ENCODE data around the gene SLC39A8.

DNA sequence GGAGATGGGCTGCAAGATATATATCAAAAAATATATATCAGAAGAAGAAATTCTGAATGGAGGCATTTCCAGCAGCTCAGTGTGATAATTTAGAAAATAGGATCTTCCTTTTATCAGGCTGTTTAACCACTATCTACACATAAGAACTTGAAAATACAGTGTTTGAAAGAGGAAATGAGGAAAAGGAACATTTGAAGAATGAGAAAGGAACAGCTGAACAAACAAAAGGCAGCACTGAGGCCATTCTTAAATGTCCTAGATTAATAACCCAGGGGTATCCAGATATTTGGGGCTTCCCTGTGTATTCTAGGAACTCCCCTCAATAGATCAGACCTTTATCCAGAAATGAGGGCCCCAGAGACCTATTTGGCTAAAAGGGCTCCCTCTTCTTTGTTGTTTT, 4.1 kb downstream of the SLC39A8 start:
- TF ChIP-seq, protein P1, sequence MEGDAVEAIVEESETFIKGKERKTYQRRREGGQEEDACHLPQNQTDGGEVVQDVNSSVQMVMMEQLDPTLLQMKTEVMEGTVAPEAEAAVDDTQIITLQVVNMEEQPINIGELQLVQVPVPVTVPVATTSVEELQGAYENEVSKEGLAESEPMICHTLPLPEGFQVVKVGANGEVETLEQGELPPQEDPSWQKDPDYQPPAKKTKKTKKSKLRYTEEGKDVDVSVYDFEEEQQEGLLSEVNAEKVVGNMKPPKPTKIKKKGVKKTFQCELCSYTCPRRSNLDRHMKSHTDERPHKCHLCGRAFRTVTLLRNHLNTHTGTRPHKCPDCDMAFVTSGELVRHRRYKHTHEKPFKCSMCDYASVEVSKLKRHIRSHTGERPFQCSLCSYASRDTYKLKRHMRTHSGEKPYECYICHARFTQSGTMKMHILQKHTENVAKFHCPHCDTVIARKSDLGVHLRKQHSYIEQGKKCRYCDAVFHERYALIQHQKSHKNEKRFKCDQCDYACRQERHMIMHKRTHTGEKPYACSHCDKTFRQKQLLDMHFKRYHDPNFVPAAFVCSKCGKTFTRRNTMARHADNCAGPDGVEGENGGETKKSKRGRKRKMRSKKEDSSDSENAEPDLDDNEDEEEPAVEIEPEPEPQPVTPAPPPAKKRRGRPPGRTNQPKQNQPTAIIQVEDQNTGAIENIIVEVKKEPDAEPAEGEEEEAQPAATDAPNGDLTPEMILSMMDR (tag by site-specific recombination; IDR thresholded peaks at IDR 0.05) = no peak
- TF ChIP-seq ZNF394 (tag by site-specific recombination; IDR thresholded peaks at IDR 0.05; ENCODE audit: borderline replicate concordance) (no peak), TRIM28 (IDR thresholded peaks at IDR 0.05; ENCODE audit: borderline replicate concordance, low read length) (no peak), HOXA7 (CRISPR knock-in tag; IDR thresholded peaks at IDR 0.05; ENCODE audit: borderline replicate concordance) (no peak), ZNF658 (tag by site-specific recombination; IDR thresholded peaks at IDR 0.05) (no peak), ZNF239 (tag by site-specific recombination; IDR thresholded peaks at IDR 0.05) (no peak), KLF1 (tag by site-specific recombination; IDR thresholded peaks at IDR 0.05) (no peak)
- TF ChIP-seq, protein P2, sequence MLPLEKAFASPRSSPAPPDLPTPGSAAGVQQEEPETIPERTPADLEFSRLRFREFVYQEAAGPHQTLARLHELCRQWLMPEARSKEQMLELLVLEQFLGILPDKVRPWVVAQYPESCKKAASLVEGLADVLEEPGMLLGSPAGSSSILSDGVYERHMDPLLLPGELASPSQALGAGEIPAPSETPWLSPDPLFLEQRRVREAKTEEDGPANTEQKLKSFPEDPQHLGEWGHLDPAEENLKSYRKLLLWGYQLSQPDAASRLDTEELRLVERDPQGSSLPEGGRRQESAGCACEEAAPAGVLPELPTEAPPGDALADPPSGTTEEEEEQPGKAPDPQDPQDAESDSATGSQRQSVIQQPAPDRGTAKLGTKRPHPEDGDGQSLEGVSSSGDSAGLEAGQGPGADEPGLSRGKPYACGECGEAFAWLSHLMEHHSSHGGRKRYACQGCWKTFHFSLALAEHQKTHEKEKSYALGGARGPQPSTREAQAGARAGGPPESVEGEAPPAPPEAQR (tag by site-specific recombination; IDR thresholded peaks at IDR 0.05) = no peak
- TF ChIP-seq, protein P3, sequence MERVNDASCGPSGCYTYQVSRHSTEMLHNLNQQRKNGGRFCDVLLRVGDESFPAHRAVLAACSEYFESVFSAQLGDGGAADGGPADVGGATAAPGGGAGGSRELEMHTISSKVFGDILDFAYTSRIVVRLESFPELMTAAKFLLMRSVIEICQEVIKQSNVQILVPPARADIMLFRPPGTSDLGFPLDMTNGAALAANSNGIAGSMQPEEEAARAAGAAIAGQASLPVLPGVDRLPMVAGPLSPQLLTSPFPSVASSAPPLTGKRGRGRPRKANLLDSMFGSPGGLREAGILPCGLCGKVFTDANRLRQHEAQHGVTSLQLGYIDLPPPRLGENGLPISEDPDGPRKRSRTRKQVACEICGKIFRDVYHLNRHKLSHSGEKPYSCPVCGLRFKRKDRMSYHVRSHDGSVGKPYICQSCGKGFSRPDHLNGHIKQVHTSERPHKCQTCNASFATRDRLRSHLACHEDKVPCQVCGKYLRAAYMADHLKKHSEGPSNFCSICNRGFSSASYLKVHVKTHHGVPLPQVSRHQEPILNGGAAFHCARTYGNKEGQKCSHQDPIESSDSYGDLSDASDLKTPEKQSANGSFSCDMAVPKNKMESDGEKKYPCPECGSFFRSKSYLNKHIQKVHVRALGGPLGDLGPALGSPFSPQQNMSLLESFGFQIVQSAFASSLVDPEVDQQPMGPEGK (tag by site-specific recombination; IDR thresholded peaks at IDR 0.05) = no peak
- TF ChIP-seq, protein P4, sequence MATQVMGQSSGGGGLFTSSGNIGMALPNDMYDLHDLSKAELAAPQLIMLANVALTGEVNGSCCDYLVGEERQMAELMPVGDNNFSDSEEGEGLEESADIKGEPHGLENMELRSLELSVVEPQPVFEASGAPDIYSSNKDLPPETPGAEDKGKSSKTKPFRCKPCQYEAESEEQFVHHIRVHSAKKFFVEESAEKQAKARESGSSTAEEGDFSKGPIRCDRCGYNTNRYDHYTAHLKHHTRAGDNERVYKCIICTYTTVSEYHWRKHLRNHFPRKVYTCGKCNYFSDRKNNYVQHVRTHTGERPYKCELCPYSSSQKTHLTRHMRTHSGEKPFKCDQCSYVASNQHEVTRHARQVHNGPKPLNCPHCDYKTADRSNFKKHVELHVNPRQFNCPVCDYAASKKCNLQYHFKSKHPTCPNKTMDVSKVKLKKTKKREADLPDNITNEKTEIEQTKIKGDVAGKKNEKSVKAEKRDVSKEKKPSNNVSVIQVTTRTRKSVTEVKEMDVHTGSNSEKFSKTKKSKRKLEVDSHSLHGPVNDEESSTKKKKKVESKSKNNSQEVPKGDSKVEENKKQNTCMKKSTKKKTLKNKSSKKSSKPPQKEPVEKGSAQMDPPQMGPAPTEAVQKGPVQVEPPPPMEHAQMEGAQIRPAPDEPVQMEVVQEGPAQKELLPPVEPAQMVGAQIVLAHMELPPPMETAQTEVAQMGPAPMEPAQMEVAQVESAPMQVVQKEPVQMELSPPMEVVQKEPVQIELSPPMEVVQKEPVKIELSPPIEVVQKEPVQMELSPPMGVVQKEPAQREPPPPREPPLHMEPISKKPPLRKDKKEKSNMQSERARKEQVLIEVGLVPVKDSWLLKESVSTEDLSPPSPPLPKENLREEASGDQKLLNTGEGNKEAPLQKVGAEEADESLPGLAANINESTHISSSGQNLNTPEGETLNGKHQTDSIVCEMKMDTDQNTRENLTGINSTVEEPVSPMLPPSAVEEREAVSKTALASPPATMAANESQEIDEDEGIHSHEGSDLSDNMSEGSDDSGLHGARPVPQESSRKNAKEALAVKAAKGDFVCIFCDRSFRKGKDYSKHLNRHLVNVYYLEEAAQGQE (tag by site-specific recombination; IDR thresholded peaks at IDR 0.05) = no peak
- TF ChIP-seq, protein P5, sequence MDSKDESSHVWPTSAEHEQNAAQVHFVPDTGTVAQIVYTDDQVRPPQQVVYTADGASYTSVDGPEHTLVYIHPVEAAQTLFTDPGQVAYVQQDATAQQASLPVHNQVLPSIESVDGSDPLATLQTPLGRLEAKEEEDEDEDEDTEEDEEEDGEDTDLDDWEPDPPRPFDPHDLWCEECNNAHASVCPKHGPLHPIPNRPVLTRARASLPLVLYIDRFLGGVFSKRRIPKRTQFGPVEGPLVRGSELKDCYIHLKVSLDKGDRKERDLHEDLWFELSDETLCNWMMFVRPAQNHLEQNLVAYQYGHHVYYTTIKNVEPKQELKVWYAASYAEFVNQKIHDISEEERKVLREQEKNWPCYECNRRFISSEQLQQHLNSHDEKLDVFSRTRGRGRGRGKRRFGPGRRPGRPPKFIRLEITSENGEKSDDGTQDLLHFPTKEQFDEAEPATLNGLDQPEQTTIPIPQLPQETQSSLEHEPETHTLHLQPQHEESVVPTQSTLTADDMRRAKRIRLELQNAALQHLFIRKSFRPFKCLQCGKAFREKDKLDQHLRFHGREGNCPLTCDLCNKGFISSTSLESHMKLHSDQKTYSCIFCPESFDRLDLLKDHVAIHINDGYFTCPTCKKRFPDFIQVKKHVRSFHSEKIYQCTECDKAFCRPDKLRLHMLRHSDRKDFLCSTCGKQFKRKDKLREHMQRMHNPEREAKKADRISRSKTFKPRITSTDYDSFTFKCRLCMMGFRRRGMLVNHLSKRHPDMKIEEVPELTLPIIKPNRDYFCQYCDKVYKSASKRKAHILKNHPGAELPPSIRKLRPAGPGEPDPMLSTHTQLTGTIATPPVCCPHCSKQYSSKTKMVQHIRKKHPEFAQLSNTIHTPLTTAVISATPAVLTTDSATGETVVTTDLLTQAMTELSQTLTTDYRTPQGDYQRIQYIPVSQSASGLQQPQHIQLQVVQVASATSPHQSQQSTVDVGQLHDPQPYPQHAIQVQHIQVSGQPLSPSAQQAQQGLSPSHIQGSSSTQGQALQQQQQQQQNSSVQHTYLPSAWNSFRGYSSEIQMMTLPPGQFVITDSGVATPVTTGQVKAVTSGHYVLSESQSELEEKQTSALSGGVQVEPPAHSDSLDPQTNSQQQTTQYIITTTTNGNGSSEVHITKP (tag by site-specific recombination; IDR thresholded peaks at IDR 0.05) = no peak
